LoVo (cell line): ENCODE results near the gene KIF18A.
"Not testable (repeated sequence)": the region's sequence is repeated elsewhere in the genome, so short reads cannot be mapped to it uniquely, and the experiment has no call there.

Experiments used
- DNase-seq: peaks from one replicate; pipeline ENCODE4 v3.0.0-alpha.2; 2016; ENCODE audit warnings: low spot score

KIF18A gene

GRCh38 chr11:28107750-28108618 lies at the start of gene KIF18A, which contains the start of gene METTL15:
TSS of gene KIF18A (minus strand) at chr11:28108156. CDS start at chr11:28097947, 10,209 bp downstream.
TSS of gene METTL15 (plus strand) at chr11:28108388. CDS start at chr11:28113335, 4,947 bp downstream.
- peak; percentile 97 for DNase-seq

GRCh38 chr11:28153586-28153985 lies 45.6 kb upstream of the KIF18A start:
- no peak for DNase-seq

GRCh38 chr11:28152743-28153142 lies 44.8 kb upstream of the KIF18A start:
- no peak for DNase-seq

- peak; percentile 75 for DNase-seq
Observed at GRCh38 chr11:28146123-28146751, 38.3 kb upstream of the KIF18A start.

GRCh38 chr11:28144808-28145207 lies 36.9 kb upstream of the KIF18A start:
- no peak for DNase-seq

- DNase-seq, result no peak
Observed at GRCh38 chr11:28142724-28143123, 34.8 kb upstream of the KIF18A start.

- no peak for DNase-seq
Observed at GRCh38 chr11:28140689-28141455, 32.9 kb upstream of the KIF18A start.

- no peak for DNase-seq
Observed at GRCh38 chr11:28139841-28140415, 32.0 kb upstream of the KIF18A start.

GRCh38 chr11:28137832-28138231 lies 29.9 kb upstream of the KIF18A start:
- no peak for DNase-seq

- DNase-seq, result no peak
Observed at GRCh38 chr11:28137366-28137765, 29.4 kb upstream of the KIF18A start.

- DNase-seq, result not testable (repeated sequence)
Observed at GRCh38 chr11:28136157-28136556, 28.2 kb upstream of the KIF18A start.

GRCh38 chr11:28133146-28133545 lies 25.2 kb upstream of the KIF18A start:
- no peak for DNase-seq

- DNase-seq, result no peak
Observed at GRCh38 chr11:28132548-28132947, 24.6 kb upstream of the KIF18A start.

GRCh38 chr11:28123151-28123581 lies 15.2 kb upstream of the KIF18A start:
- peak; percentile 25 for DNase-seq

- DNase-seq, result no peak
Observed at GRCh38 chr11:28117712-28118111, 9.8 kb upstream of the KIF18A start.

GRCh38 chr11:28114731-28115130 lies 6.8 kb upstream of the KIF18A start:
- DNase-seq, result no peak

- DNase-seq, result no peak
Observed at GRCh38 chr11:28114116-28114515, 6.2 kb upstream of the KIF18A start.

- peak; percentile 1 for DNase-seq
Observed at GRCh38 chr11:28110821-28111200, 2.9 kb upstream of the KIF18A start.

- peak; percentile 77 for DNase-seq
Observed at GRCh38 chr11:28110108-28110820, 2.3 kb upstream of the KIF18A start.

- no peak for DNase-seq
Observed at GRCh38 chr11:28108958-28109357, 1.0 kb upstream of the KIF18A start.

GRCh38 chr11:28107191-28107749 lies 686 bp downstream of the KIF18A start:
- DNase-seq, result peak; percentile 15
